GM12892 (cell line): ENCODE results near the gene SFXN5.

Experiments used
- POLR2A ChIP-seq: IDR thresholded peaks from 2 replicates; pipeline ENCODE4 v1.6.1; 2011; ENCODE audit warnings: low read depth, low read length, control low read depth
- POLR2AphosphoS5 ChIP-seq: IDR thresholded peaks from 2 replicates; pipeline ENCODE4 v1.6.1; 2011; ENCODE audit warnings: low read depth, low read length, control low read depth
- TAF1 ChIP-seq: IDR thresholded peaks from 2 replicates; pipeline ENCODE4 v1.6.1; 2011; ENCODE audit warnings: low read depth, mild to moderate bottlenecking, control low read depth, low read length, borderline replicate concordance

GRCh38 chr2:73069855-73070642 lies 1.5 kb downstream of the SFXN5 start:
- no peak for TF ChIP-seq POLR2A
- no peak for TF ChIP-seq POLR2AphosphoS5
- no peak for TF ChIP-seq TAF1
